ENCODE measurements around the gene RSU1.

- TF ChIP-seq POLR2A (IDR thresholded peaks at IDR 0.05) (no peak), CTCF (IDR thresholded peaks at IDR 0.05) (no peak), EP300 (IDR thresholded peaks at IDR 0.05) (no peak)
These were observed 224.8 kb downstream of the RSU1 start for GRCh38 chr10:16592378-16592777.

All from sigmoid colon (tissue), 4 donors.